ENCODE data around the gene SMIM3. TPM values are rescaled to one million over a fixed set of nuclear protein-coding genes. Genes with fewer than 3 reads are reported as not detected.

SMIM3 gene
- total RNA-seq (2021; ENCODE audit: unreplicated experiment) (55.2 TPM), Bru-seq, nascent RNA (percentile 89 among the genes with signal in this experiment), BruChase-seq, experiment 1, labeled RNA remaining after a 2-hour chase (percentile 83 among the genes with signal in this experiment), BruChase-seq, experiment 2, labeled RNA remaining after a 6-hour chase (percentile 76 among the genes with signal in this experiment)
- 75.0 TPM for polyA plus RNA-seq (2012; ENCODE audit: insufficient read length)
- long read RNA-seq, transcript SMIM3-201 (2 exons, 2,332 nt), result major isoform, 83 of 110 reads
- long read RNA-seq, partial matches to known transcripts, result 27 of 110 reads
- long read RNA-seq, other reads (novel, unspliced or antisense), result 0 of 110 reads

GRCh38 chr5:150778517-150779396 lies at the start of gene SMIM3:
Gene SMIM3, plus strand, starts transcription at chr5:150778757. Its CDS starts 16,684 bp downstream, at chr5:150795441.
- no TSS peak for BruUV-seq (replicated peaks)
- H3K9me3 ChIP-seq (ENCODE audit: control insufficient read depth, insufficient read depth, low read depth, low read length), result no peaks in the 10 kb centered on the region
- DNase-seq (ENCODE audit: low read depth, low spot score) (no peak), ATAC-seq (peak; percentile 82)
- peak within 1 kb of the TSS; percentile 87 to 88 for H3K4me3 ChIP-seq (ENCODE audit: low read depth in 2 of 2, low read length in 2 of 2)
- H3K4me1 ChIP-seq (ENCODE audit: control insufficient read depth, insufficient read depth, low read length), result peaks cover 54% of the 10 kb centered on the region
- ChIA-PET CTCF (interaction anchor here (0.6 to 1.5 kb wide), 5 partner anchors 11 to 131 kb away, joined by 3 to 7 read pairs (median 4); partner anchors contain the start of genes IRGM and RBM22), POLR2A (interaction anchor here (0.7 kb wide), 1 partner anchor 311 kb away, joined by 5 read pairs; no protein-coding TSS in a partner anchor)
- TF ChIP-seq SIN3A (IDR thresholded peaks at IDR 0.05; ENCODE audit: borderline replicate concordance, insufficient read depth, low read depth, low read length) (peak; percentile 63; the same call in 1 of the 2 replicates), POLR2AphosphoS5 (IDR thresholded peaks at IDR 0.05; ENCODE audit: low read depth, low read length) (peak; percentile 55), CTCF (IDR thresholded peaks at IDR 0.05) (peak; percentile 79), TCF7L2 (IDR thresholded peaks at IDR 0.05; ENCODE audit: low read depth, low read length) (no peak), REST (IDR thresholded peaks at IDR 0.05; ENCODE audit: insufficient read depth in 1 of 2, low read depth in 2 of 2, low read length in 1 of 2) (0 out of 4 replicates have a peak, but pooled peaks of 1 of the 2 experiments have one; percentile 27)
- peak within 1 kb of the TSS; percentile 86 for H3K27ac ChIP-seq (ENCODE audit: low read length)
- H3K36me3 ChIP-seq (ENCODE audit: control insufficient read depth, insufficient read depth, low read length), result peaks cover 2% of the 10 kb centered on the region; the same call in 1 of the 2 replicates
- intact Hi-C loops (cut with micrococcal nuclease; ENCODE audit: unreplicated experiment) (no loop called here), in situ Hi-C loops (cut with HindIII; ENCODE audit: low pct_unique_long_range_greater_than_20kb, low sequenced_read_pairs) (no loop called here)
- no peaks in the 10 kb centered on the region for H3K27me3 ChIP-seq (ENCODE audit: control insufficient read depth, insufficient read depth, low read length)

GRCh38 chr5:150729859-150730258 lies 48.7 kb upstream of the SMIM3 start:
- intact Hi-C loops (cut with micrococcal nuclease; ENCODE audit: unreplicated experiment), result no loop called here
- POLR2A ChIA-PET, result no interaction called here
- in situ Hi-C loops (cut with HindIII; ENCODE audit: low pct_unique_long_range_greater_than_20kb, low sequenced_read_pairs), result no loop called here
- H3K27ac ChIP-seq (ENCODE audit: low read length), result no peak overlapping the region
- DNase-seq (ENCODE audit: low read depth, low spot score) (no peak), ATAC-seq (no peak)
- TF ChIP-seq REST (IDR thresholded peaks at IDR 0.05; ENCODE audit: insufficient read depth in 1 of 2, low read depth in 2 of 2, low read length in 1 of 2) (no peak), POLR2AphosphoS5 (IDR thresholded peaks at IDR 0.05; ENCODE audit: low read depth, low read length) (no peak), SIN3A (IDR thresholded peaks at IDR 0.05; ENCODE audit: borderline replicate concordance, insufficient read depth, low read depth, low read length) (no peak), TCF7L2 (IDR thresholded peaks at IDR 0.05; ENCODE audit: low read depth, low read length) (no peak), CTCF (IDR thresholded peaks at IDR 0.05) (no peak)
- H3K4me3 ChIP-seq (ENCODE audit: low read depth in 2 of 2, low read length in 2 of 2), result no peak overlapping the region
- BruUV-seq (replicated peaks), result no TSS peak
- peaks cover 58% of the 10 kb centered on the region for H3K36me3 ChIP-seq (ENCODE audit: control insufficient read depth, insufficient read depth, low read length)
- H3K4me1 ChIP-seq (ENCODE audit: control insufficient read depth, insufficient read depth, low read length), result no peaks in the 10 kb centered on the region
- no peaks in the 10 kb centered on the region for H3K27me3 ChIP-seq (ENCODE audit: control insufficient read depth, insufficient read depth, low read length)
- H3K9me3 ChIP-seq (ENCODE audit: control insufficient read depth, insufficient read depth, low read depth, low read length), result no peaks in the 10 kb centered on the region
- CTCF ChIA-PET, result interaction anchor here (0.7 kb wide), 1 partner anchor 185 kb away, joined by 9 read pairs; no protein-coding TSS in a partner anchor

Measured in Panc1 (cell line).